H9 (cell line): ENCODE data around the gene TRIM34. TPM values are rescaled to one million over a fixed set of nuclear protein-coding genes. Genes with fewer than 3 reads are reported as not detected.

Experiments
- DNase-seq: peaks from one replicate; pipeline ENCODE4 v3.0.0-alpha.2; 2017
- H2AFZ ChIP-seq: one replicate; pipeline ENCODE4 v1.6.1; 2013; ENCODE audit warnings: mild to moderate bottlenecking, low read length, control low read depth, moderate library complexity
- H2AK5ac ChIP-seq: 2 replicates; pipeline ENCODE4 v1.6.1; 2013; ENCODE audit warnings: low read length, control low read depth, mixed read lengths; ENCODE audit not compliant: insufficient read length
- H2BK120ac ChIP-seq: one replicate; pipeline ENCODE4 v1.6.1; 2013; ENCODE audit warnings: low read depth, mild to moderate bottlenecking, low read length, control low read depth, inconsistent platforms; ENCODE audit not compliant: poor library complexity, severe bottlenecking
- H2BK12ac ChIP-seq: 2 replicates; pipeline ENCODE4 v1.6.1; 2013; ENCODE audit warnings: low read length, control low read depth, mixed read lengths, low read depth; ENCODE audit not compliant: insufficient read length
- H2BK15ac ChIP-seq: 2 replicates; pipeline ENCODE4 v1.6.1; 2013; ENCODE audit warnings: low read depth, low read length, control low read depth
- H2BK20ac ChIP-seq: one replicate; pipeline ENCODE4 v1.6.1; 2013; ENCODE audit warnings: low read depth, mild to moderate bottlenecking, low read length, control low read depth, inconsistent platforms; ENCODE audit not compliant: poor library complexity, severe bottlenecking
- H2BK5ac ChIP-seq: 2 replicates; pipeline ENCODE4 v1.6.1; 2013; ENCODE audit warnings: low read length, control low read depth, mixed read lengths; ENCODE audit not compliant: insufficient read length
- H3K14ac ChIP-seq: 2 replicates; pipeline ENCODE4 v1.6.1; 2013; ENCODE audit warnings: low read length, control low read depth; ENCODE audit not compliant: insufficient read depth
- H3K18ac ChIP-seq: 2 replicates; pipeline ENCODE4 v1.6.1; 2013; ENCODE audit warnings: low read depth, mild to moderate bottlenecking, mixed read lengths, low read length, control low read depth; ENCODE audit not compliant: insufficient read length
- H3K23ac ChIP-seq: 2 replicates; pipeline ENCODE4 v1.6.1; 2013; ENCODE audit warnings: low read length, control low read depth, mixed read lengths, low read depth; ENCODE audit not compliant: insufficient read length
- H3K23me2 ChIP-seq: 2 replicates; pipeline ENCODE4 v1.6.1; 2013; ENCODE audit warnings: low read depth, mild to moderate bottlenecking, mixed read lengths, low read length, control low read depth; ENCODE audit not compliant: insufficient read length, poor library complexity, severe bottlenecking
- H3K27ac ChIP-seq: 2 replicates; pipeline ENCODE4 v1.5.1; 2013; ENCODE audit warnings: low read length, control low read depth, mixed read lengths, low read depth; ENCODE audit not compliant: insufficient read length
- H3K27me3 ChIP-seq: 2 replicates; pipeline ENCODE4 v1.6.1; 2013; ENCODE audit warnings: low read length, control low read depth, inconsistent platforms; ENCODE audit not compliant: insufficient read depth
- H3K4ac ChIP-seq: 2 replicates; pipeline ENCODE4 v1.6.1; 2013; ENCODE audit warnings: low read depth, mild to moderate bottlenecking, control low read depth, inconsistent platforms, low read length, moderate library complexity
- H3K4me1 ChIP-seq: 2 replicates; pipeline ENCODE4 v1.6.1; 2013; ENCODE audit warnings: low read length, control low read depth, inconsistent platforms; ENCODE audit not compliant: insufficient read depth
- H3K4me2 ChIP-seq: 2 replicates; pipeline ENCODE4 v1.6.1; 2013; ENCODE audit warnings: low read length, control low read depth, mixed read lengths; ENCODE audit not compliant: insufficient read length, insufficient read depth
- H3K56ac ChIP-seq: 2 replicates; pipeline ENCODE4 v1.6.1; 2013; ENCODE audit warnings: low read depth, mild to moderate bottlenecking, mixed read lengths, low read length, control low read depth; ENCODE audit not compliant: insufficient read length
- H3K79me1 ChIP-seq: 2 replicates; pipeline ENCODE4 v1.6.1; 2013; ENCODE audit warnings: low read depth, mild to moderate bottlenecking, moderate library complexity, low read length, control low read depth, inconsistent platforms; ENCODE audit not compliant: insufficient read depth, poor library complexity, severe bottlenecking
- H3K79me2 ChIP-seq: 2 replicates; pipeline ENCODE4 v1.6.1; 2013; ENCODE audit warnings: low read length, control low read depth, inconsistent platforms; ENCODE audit not compliant: insufficient read depth
- H3K9ac ChIP-seq: 2 replicates; pipeline ENCODE4 v1.6.1; 2013; ENCODE audit warnings: low read length, control low read depth, mixed read lengths; ENCODE audit not compliant: insufficient read length; ENCODE audit errors: extremely low read depth
- H3K9me3 ChIP-seq: one replicate; pipeline ENCODE4 v1.6.1; 2013; ENCODE audit warnings: low read depth, low read length, inconsistent platforms; ENCODE audit not compliant: control insufficient read depth
- H3T11ph ChIP-seq: one replicate; pipeline ENCODE4 v1.6.1; 2013; ENCODE audit warnings: mild to moderate bottlenecking, low read length, control low read depth, inconsistent platforms
- H4K20me1 ChIP-seq: one replicate; pipeline ENCODE4 v1.6.1; 2013; ENCODE audit not compliant: control insufficient read depth, insufficient read length, insufficient read depth
- H4K5ac ChIP-seq: 2 replicates; pipeline ENCODE4 v1.6.1; 2013; ENCODE audit warnings: low read depth, mild to moderate bottlenecking, mixed read lengths, low read length, control low read depth; ENCODE audit not compliant: insufficient read length
- H4K8ac ChIP-seq: replicated peaks from 2 replicates; pipeline ENCODE4 v1.6.1; 2013; ENCODE audit warnings: low read length, control low read depth, mixed read lengths, low read depth; ENCODE audit not compliant: insufficient read length
- H4K91ac ChIP-seq: 2 replicates; pipeline ENCODE4 v1.6.1; 2013; ENCODE audit warnings: low read depth, mild to moderate bottlenecking, moderate library complexity, mixed read lengths, low read length, control low read depth; ENCODE audit not compliant: insufficient read length
- H3K27ac Mint-ChIP-seq, 3 experiments: 2 replicates in 2 of 3; 3 replicates in 1 of 3; pipeline ENCODE4 v1.8.0; 2020 to 2021; ENCODE audit warnings: mixed read lengths in 3 of 3, mild to moderate bottlenecking in 1 of 3, moderate library complexity in 1 of 3
- H3K27me3 Mint-ChIP-seq: 2 replicates; pipeline ENCODE4 v1.8.0; 2021; ENCODE audit warnings: low read depth, mild to moderate bottlenecking, moderate library complexity, mixed read lengths
- H3K36me3 Mint-ChIP-seq, 3 experiments: 2 replicates in 2 of 3; 3 replicates in 1 of 3; pipeline ENCODE4 v1.8.0; 2020 to 2021; ENCODE audit warnings: low read depth in 3 of 3, mixed read lengths in 3 of 3; ENCODE audit not compliant: insufficient read depth in 1 of 3
- H3K4me1 Mint-ChIP-seq, 2 experiments: 2 replicates each; pipeline ENCODE4 v1.8.0; 2020; ENCODE audit warnings: mixed read lengths in 2 of 2
- H3K4me3 Mint-ChIP-seq, 2 experiments: 2 replicates in 1 of 2; 3 replicates in 1 of 2; pipeline ENCODE4 v1.8.0; 2020 to 2021; ENCODE audit warnings: mild to moderate bottlenecking in 2 of 2, mixed read lengths in 2 of 2, moderate library complexity in 1 of 2
- H3K9me3 Mint-ChIP-seq, 2 experiments: 2 replicates in 1 of 2; 3 replicates in 1 of 2; pipeline ENCODE4 v1.8.0; 2020; ENCODE audit warnings: mild to moderate bottlenecking in 2 of 2, mixed read lengths in 2 of 2, moderate library complexity in 1 of 2
- WGBS: extraction: QIAGEN DNeasy Blood & Tissue Kit; methylation state at CpG from one replicate; pipeline ENCODE4 v1.1.7; 2013; ENCODE audit warnings: missing lambda C conversion rate, low lambda C conversion rate, mixed read lengths; ENCODE audit not compliant: insufficient read length; ENCODE audit errors: extremely low coverage; 5-methylcytosine and 5-hydroxymethylcytosine counted together
- total RNA-seq: library from RNA; stranded (reverse); gene quantifications from 2 replicates; pipeline ENCODE4 v1.2.1, GENCODE V29; 2021
- TF ChIP-seq, protein P1 (sequence below): fragments of 200-600 bp; sonication (generic); conservative IDR thresholded peaks from 3 replicates; pipeline ENCODE4 v1.8.0; 2021; ENCODE audit warnings: antibody characterized with exemption, mild to moderate bottlenecking

Gene TRIM34
- total RNA-seq, 1 experiment from 2014 or later = 0.59 TPM

DNA sequence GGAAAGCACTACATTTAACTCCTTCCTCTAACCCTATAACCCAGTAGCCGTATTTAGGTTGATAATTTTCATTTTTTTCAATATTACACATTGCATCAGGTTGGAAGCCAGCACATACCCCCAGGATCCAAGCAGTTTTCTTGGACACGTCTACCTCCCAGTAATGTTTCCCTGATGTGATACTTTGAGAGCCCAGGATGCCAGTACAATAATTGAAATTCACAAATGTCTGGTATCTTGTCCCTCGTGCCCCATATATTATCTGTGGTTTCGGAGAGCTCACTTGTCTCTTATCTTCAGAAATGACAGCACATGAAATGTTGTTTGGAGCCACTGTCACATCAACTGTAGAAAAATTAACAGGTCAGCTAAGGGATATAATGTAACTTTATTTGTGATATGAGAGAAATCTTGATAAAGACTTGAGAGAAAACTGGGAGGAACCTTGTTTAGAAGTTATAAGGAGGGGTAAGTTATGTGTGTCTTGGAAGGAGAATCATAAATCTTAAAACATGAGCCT, 40.3 kb downstream of the TRIM34 start:
- Histone ChIP-seq H4K20me1 (no peaks in the 10 kb centered on the region), H3K23me2 (no peaks in the 10 kb centered on the region), H3K27ac (no peak overlapping the region), H3K4me1 (no peaks in the 10 kb centered on the region), H3K56ac (no peak overlapping the region), H2AK5ac (no peak overlapping the region), H3K79me2 (no peaks in the 10 kb centered on the region), H2BK20ac (no peak overlapping the region), H3K14ac (no peak overlapping the region), H3K23ac (no peak overlapping the region), H2BK120ac (no peak overlapping the region), H3K18ac (no peak overlapping the region), H3K27me3 (no peaks in the 10 kb centered on the region), H3K4ac (no peak overlapping the region), H4K91ac (no peak overlapping the region), H2BK5ac (no peak overlapping the region), H3K9me3 (no peaks in the 10 kb centered on the region), H2BK15ac (no peak overlapping the region), H2AFZ (no peak overlapping the region), H3T11ph (no peak overlapping the region), H2BK12ac (no peak overlapping the region), H4K8ac (no peak overlapping the region), H4K5ac (no peak overlapping the region), H3K4me2 (no peak overlapping the region), H3K9ac (no peak overlapping the region), H3K79me1 (no peaks in the 10 kb centered on the region)
- peaks cover 2 to 39% (median 5%) of the 10 kb centered on the region in 3 experiments; a peak in 6 of 7 replicates for H3K36me3 Mint-ChIP-seq
- no peak overlapping the region for H3K4me3 Mint-ChIP-seq
- no peak overlapping the region for H3K27ac Mint-ChIP-seq
- no peak for DNase-seq
- WGBS = no CpG with 5 or more reads among the region's 4 CpGs
- no peaks in the 10 kb centered on the region for H3K9me3 Mint-ChIP-seq
- H3K27me3 Mint-ChIP-seq = no peaks in the 10 kb centered on the region
- TF ChIP-seq, protein P1, sequence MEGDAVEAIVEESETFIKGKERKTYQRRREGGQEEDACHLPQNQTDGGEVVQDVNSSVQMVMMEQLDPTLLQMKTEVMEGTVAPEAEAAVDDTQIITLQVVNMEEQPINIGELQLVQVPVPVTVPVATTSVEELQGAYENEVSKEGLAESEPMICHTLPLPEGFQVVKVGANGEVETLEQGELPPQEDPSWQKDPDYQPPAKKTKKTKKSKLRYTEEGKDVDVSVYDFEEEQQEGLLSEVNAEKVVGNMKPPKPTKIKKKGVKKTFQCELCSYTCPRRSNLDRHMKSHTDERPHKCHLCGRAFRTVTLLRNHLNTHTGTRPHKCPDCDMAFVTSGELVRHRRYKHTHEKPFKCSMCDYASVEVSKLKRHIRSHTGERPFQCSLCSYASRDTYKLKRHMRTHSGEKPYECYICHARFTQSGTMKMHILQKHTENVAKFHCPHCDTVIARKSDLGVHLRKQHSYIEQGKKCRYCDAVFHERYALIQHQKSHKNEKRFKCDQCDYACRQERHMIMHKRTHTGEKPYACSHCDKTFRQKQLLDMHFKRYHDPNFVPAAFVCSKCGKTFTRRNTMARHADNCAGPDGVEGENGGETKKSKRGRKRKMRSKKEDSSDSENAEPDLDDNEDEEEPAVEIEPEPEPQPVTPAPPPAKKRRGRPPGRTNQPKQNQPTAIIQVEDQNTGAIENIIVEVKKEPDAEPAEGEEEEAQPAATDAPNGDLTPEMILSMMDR = no peak
- H3K4me1 Mint-ChIP-seq = no peaks in the 10 kb centered on the region
